Measurements from ENCODE around the gene INPP1.
A peak's percentile ranks its signal among the peaks of the same experiment; 100 is the strongest.

Gene INPP1

DNA sequence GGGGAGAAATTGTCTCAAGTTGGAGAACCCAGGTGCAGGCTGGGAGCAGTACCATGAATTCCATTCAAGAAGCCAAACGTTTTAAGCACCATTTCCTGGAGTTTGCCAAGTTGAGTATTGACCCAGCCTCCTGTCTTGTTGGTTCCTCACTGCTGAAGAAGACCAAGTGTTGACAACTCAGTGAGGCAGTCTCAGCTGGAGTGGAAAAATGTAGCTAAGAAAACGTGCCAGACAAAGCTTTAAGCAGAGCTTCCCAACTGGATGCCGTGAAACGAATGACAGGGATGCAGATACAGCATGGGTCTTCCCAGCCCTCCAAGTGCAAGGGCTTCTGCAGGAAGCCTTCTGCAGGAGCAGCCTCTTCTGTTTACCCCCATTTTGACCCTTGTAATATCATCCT is 778 bp upstream of the INPP1 start:
- no peak for TF ChIP-seq CTCF (IDR thresholded peaks at IDR 0.05; ENCODE audit: insufficient read depth, low read depth, low read length, missing control alignments)
- H3K4me3 ChIP-seq (ENCODE audit: low read depth, low read length), result no peak overlapping the region
- DNase-seq (ENCODE audit: low read depth), result no peak

DNA sequence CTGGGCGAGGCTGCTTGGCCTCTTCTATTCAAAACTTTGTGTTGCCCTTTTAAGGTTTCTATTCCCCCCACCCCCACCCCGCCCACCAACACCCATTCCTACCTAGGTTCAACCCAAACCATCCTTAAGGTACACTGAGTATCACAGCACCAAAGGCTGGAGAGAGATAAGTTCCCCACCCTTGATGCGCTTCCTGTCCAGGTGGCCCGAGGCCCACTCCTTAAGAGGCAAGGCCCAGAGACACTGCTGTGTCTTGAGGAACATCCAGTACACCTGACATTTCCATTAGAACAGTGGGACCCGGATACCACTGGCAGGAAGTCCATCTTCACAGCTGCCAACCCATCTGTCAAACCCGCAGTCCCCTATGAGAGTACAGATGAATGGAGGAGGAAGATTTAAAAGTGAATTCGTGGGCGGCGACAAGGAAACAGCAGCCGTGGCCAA is 277 bp upstream of the INPP1 start:
- H3K4me3 ChIP-seq (ENCODE audit: low read depth, low read length), result peak overlapping the region; percentile 80; the same call in 1 of the 2 replicates
- TF ChIP-seq CTCF (IDR thresholded peaks at IDR 0.05; ENCODE audit: insufficient read depth, low read depth, low read length, missing control alignments), result no peak
- DNase-seq (ENCODE audit: low read depth), result peak; percentile 49

GRCh38 chr2:190344276-190344827 is 963 bp downstream of the INPP1 start:
- H3K4me3 ChIP-seq (ENCODE audit: low read depth, low read length), result peak overlapping the region; percentile 80
- DNase-seq (ENCODE audit: low read depth), result peak; percentile 77
- peak; percentile 45 for TF ChIP-seq CTCF (IDR thresholded peaks at IDR 0.05; ENCODE audit: insufficient read depth, low read depth, low read length, missing control alignments)

DNA sequence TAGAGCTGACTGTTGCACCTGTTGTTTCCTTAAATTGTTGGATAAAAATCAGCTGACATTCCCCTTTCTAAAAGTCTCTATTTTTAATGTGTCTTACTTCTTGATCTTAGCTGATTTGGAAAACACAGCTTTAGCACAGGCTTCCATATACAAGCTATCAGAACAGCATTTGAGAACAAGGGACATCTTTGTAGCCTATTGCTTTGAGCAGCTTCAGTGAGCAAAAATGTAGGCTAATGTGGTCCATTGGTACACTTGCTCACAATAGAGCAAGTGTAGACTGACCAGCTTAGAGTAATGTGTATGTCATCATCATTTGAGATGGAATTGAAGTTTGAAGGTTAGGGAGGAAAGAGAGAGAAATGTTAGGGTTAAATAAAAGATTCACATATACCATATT is 7.0 kb downstream of the INPP1 start:
- DNase-seq (ENCODE audit: low read depth), result no peak
- H3K4me3 ChIP-seq (ENCODE audit: low read depth, low read length), result no peak overlapping the region
- no peak for TF ChIP-seq CTCF (IDR thresholded peaks at IDR 0.05; ENCODE audit: insufficient read depth, low read depth, low read length, missing control alignments)

GRCh38 chr2:190351955-190352354 is 8.6 kb downstream of the INPP1 start:
- DNase-seq (ENCODE audit: low read depth), result no peak
- TF ChIP-seq CTCF (IDR thresholded peaks at IDR 0.05; ENCODE audit: insufficient read depth, low read depth, low read length, missing control alignments), result no peak
- H3K4me3 ChIP-seq (ENCODE audit: low read depth, low read length), result no peak overlapping the region

GRCh38 chr2:190352668-190353536 is 9.5 kb downstream of the INPP1 start:
- DNase-seq (ENCODE audit: low read depth), result no peak
- no peak for TF ChIP-seq CTCF (IDR thresholded peaks at IDR 0.05; ENCODE audit: insufficient read depth, low read depth, low read length, missing control alignments)
- H3K4me3 ChIP-seq (ENCODE audit: low read depth, low read length), result no peak overlapping the region
